Endodermal cell (in vitro differentiated cells): ENCODE measurements around the gene INTS6L. TPM values are rescaled to one million over a fixed set of nuclear protein-coding genes. Genes with fewer than 3 reads are reported as not detected.
A peak's percentile ranks its signal among the peaks of the same experiment; 100 is the strongest.

ENCODE experiments used
- DNase-seq: peaks from one replicate; pipeline ENCODE4 v3.0.0-alpha.2; 2017
- H3K27ac ChIP-seq: 2 replicates; pipeline ENCODE4 v1.5.1; 2013; ENCODE audit warnings: mild to moderate bottlenecking, low read depth, low read length, moderate library complexity
- H3K27me3 ChIP-seq: 2 replicates; pipeline ENCODE4 v1.6.1; 2013; ENCODE audit warnings: mild to moderate bottlenecking, low read length, moderate library complexity; ENCODE audit not compliant: insufficient read depth, control insufficient read depth, poor library complexity, severe bottlenecking
- H3K36me3 ChIP-seq: 2 replicates; pipeline ENCODE4 v1.7.0; 2013; ENCODE audit warnings: mild to moderate bottlenecking, low read length, moderate library complexity; ENCODE audit not compliant: control insufficient read depth, insufficient read depth
- H3K4me1 ChIP-seq: one replicate; pipeline ENCODE4 v1.7.0; 2013; ENCODE audit warnings: low read length; ENCODE audit not compliant: control insufficient read depth, insufficient read depth
- H3K4me3 ChIP-seq: 2 replicates; pipeline ENCODE4 v1.5.1; 2013; ENCODE audit warnings: mild to moderate bottlenecking, low read length, moderate library complexity
- H3K9ac ChIP-seq: 2 replicates; pipeline ENCODE4 v1.6.1; 2013; ENCODE audit warnings: mild to moderate bottlenecking, low read length, moderate library complexity; ENCODE audit not compliant: poor library complexity, severe bottlenecking; ENCODE audit errors: extremely low read depth
- H3K9me3 ChIP-seq: 2 replicates; pipeline ENCODE4 v1.6.1; 2013; ENCODE audit warnings: mild to moderate bottlenecking, low read length, moderate library complexity; ENCODE audit not compliant: control insufficient read depth
- H3K27ac Mint-ChIP-seq: 2 replicates; pipeline ENCODE4 v1.8.0; 2020; ENCODE audit warnings: mixed read lengths
- H3K27me3 Mint-ChIP-seq: 2 replicates; pipeline ENCODE4 v1.8.0; 2021; ENCODE audit warnings: mild to moderate bottlenecking, mixed read lengths; ENCODE audit not compliant: insufficient read depth
- H3K36me3 Mint-ChIP-seq: 2 replicates; pipeline ENCODE4 v1.8.0; 2020; ENCODE audit warnings: low read depth, mixed read lengths
- H3K4me1 Mint-ChIP-seq: 2 replicates; pipeline ENCODE4 v1.8.0; 2020; ENCODE audit warnings: mixed read lengths
- H3K4me3 Mint-ChIP-seq: 2 replicates; pipeline ENCODE4 v1.8.0; 2020; ENCODE audit warnings: mild to moderate bottlenecking, moderate library complexity, mixed read lengths
- H3K9me3 Mint-ChIP-seq: 2 replicates; pipeline ENCODE4 v1.8.0; 2020; ENCODE audit warnings: mild to moderate bottlenecking, mixed read lengths
- CTCF ChIP-seq: fragments of 200-600 bp; sonication (generic); conservative IDR thresholded peaks from 2 replicates; pipeline ENCODE4 v1.5.0; 2021; ENCODE audit warnings: antibody characterized with exemption, mild to moderate bottlenecking
- WGBS, 2 experiments: methylation state at CpG; one replicate each; pipeline versions ENCODE4 v1.1.5 to v1.1.7; 2013; ENCODE audit warnings: missing lambda C conversion rate in 2 of 2, mixed read lengths in 1 of 2; ENCODE audit not compliant: insufficient coverage in 1 of 2, insufficient read length in 1 of 2; 5-methylcytosine and 5-hydroxymethylcytosine counted together
- total RNA-seq, 2 donors: library from RNA; stranded (reverse); fragmentation: NEBNext Ultra II Directional in 1 of 2; extraction: Animal tissue kit (Norgen Biotek cat#: 25700) in 1 of 2; gene quantifications; 2 replicates in 1 of 2; 3 replicates in 1 of 2; pipeline ENCODE4 v1.2.1, GENCODE V29; 2021

The INTS6L gene
- total RNA-seq, 2 donors from 2014 or later, result 7.3 to 9.1 TPM

GRCh38 chrX:135625995-135626394 lies 105.5 kb downstream of the INTS6L start:
- Mint-ChIP-seq H3K4me1 (no peaks in the 10 kb centered on the region), H3K4me3 (no peak overlapping the region), H3K36me3 (no peaks in the 10 kb centered on the region), H3K27me3 (no peaks in the 10 kb centered on the region), H3K9me3 (peaks cover 39% of the 10 kb centered on the region), H3K27ac (no peak overlapping the region)
- peak; percentile 64 for TF ChIP-seq CTCF
- 81% methylated on average over 6 of the region's 6 CpGs; no CpG with 5 or more reads in 1 of the 2 experiments for WGBS, 2 experiments
- Histone ChIP-seq H3K4me3 (no peak overlapping the region), H3K9me3 (no peaks in the 10 kb centered on the region), H3K4me1 (no peaks in the 10 kb centered on the region), H3K36me3 (no peaks in the 10 kb centered on the region), H3K27ac (no peak overlapping the region), H3K9ac (no peak overlapping the region), H3K27me3 (no peaks in the 10 kb centered on the region)
- peak; percentile 41 for DNase-seq

GRCh38 chrX:135629342-135629741 lies 108.9 kb downstream of the INTS6L start:
- Histone ChIP-seq H3K27me3 (no peaks in the 10 kb centered on the region), H3K4me3 (no peak overlapping the region), H3K27ac (no peak overlapping the region), H3K36me3 (no peaks in the 10 kb centered on the region), H3K9ac (no peak overlapping the region), H3K9me3 (no peaks in the 10 kb centered on the region), H3K4me1 (no peaks in the 10 kb centered on the region)
- no peak overlapping the region for H3K27ac Mint-ChIP-seq
- TF ChIP-seq CTCF, result no peak
- no peak for DNase-seq
- no peaks in the 10 kb centered on the region for H3K36me3 Mint-ChIP-seq
- no peaks in the 10 kb centered on the region for H3K27me3 Mint-ChIP-seq
- no peaks in the 10 kb centered on the region for H3K4me1 Mint-ChIP-seq
- peaks cover 48% of the 10 kb centered on the region for H3K9me3 Mint-ChIP-seq
- 77 to 83% methylated on average over 2 to 3 of the region's 3 CpGs for WGBS, 2 experiments
- no peak overlapping the region for H3K4me3 Mint-ChIP-seq

Other genes starting within 250 kb of the INTS6L start
- not detected for gene ETDC, start 211.2 kb upstream of the INTS6L start, total RNA-seq
- 1 to 10 TPM; 3.6 to 6.0 TPM for gene ZNF75D, start 176.6 kb upstream of the INTS6L start, total RNA-seq
- gene ZNF449, start 175.9 kb upstream of the INTS6L start, total RNA-seq, result 10 to 100 TPM in 1 of 2 donors, 1 to 10 TPM in 1; 8.5 to 12.8 TPM
- gene SMIM10L2A, start 98.7 kb upstream of the INTS6L start, total RNA-seq, result 1 to 10 TPM; 3.8 to 6.1 TPM
- gene CT45A1, start 193.0 kb downstream of the INTS6L start, total RNA-seq, result not detected
- not detected for gene CT45A3, start 247.5 kb downstream of the INTS6L start, total RNA-seq